ENCODE results near the gene SASH3.

The SASH3 gene

DNA sequence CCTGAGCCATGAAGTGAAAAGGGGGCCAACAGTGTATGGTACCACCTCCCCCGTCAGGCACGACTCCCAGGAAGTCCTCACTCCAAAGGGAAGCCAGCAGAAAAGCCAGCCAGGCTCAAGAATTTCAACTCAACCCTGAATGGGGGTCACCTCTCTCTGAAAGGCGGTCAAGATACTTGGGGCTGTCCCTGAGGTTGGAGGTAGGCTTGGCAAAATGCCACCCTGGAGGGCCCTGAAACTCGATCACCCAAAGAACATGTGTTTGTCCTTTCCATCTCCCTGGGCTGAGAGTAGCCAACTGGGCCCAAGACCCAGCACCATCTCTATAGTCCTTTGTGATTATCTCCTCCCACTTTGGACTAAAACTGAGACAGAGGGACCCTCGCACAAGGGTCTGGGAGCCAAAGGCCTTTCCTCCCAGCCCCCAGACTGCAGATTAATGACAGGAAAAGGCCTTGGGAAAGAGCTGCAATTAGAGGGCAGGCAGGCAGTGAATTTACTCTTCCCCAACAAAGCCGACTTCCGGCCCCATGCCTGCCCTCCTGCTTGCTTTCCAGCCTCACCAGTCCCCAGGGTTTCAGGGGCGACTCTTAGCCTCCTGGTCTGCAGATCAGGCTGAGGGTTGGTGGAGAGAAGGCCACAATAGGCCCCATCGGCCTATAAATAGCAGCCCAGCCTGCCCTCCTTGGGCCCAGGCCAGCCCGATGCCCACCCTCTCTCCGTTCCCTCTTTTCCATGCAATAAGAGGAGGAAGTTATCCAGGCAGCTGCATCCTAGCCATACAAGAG lies 5.6 kb downstream of the SASH3 start:
- no peak for DNase-seq

DNA sequence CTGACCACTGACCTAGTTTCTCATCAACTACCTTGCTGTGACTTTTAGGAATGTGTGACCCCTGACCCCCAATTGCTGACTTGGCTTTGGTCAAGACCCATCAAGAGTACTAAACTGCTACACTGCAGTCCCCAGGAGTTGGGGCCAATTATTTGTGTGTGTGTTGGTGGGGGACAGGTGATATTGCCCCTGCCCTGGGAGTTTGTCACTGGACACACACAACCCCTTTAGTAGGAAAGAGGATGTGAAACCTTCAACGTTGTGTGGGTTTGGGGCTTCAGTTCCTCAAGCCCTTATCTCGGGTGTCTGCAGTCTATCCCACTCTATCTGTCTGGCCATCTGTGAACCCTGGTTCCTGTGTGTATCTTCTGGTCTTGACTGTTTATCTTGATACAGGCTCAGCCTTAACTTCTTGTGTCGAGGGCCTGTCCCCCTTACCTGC lies 6.5 kb downstream of the SASH3 start:
- DNase-seq, result peak; percentile 31 to 57 (median 45)

DNA sequence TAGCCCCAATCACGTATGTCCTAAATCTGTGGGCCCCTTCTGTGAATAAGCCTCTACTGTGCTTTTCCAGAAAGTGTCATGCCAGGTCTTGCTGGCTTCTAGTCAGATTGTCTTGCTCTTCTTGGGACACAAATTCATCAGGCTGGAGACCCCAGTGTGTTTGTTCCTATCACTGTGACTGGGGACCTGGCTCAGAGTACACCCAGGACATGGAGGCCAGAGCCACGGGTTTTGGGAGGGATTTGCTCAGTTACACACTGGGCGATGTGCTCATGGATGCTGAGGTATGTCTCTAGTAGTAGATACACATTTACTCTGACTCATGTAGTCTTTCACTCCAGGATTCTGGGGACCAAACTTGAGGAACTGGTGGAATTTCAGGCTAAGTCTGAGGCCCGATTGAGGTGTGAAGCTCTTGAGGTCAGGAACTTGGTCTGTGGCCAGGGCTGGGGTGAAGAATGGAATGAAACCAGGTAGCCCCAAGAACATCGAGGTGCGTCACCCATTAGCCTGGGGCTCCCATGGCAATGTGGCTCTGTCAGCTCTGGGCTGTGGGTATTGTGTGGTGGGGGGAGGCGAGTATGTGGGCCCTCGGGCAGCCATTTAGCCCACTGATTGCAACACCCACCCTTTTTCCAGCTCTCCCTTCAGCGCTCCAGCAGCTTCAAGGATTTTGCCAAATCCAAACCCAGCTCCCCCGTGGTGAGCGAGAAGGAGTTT lies 7.7 kb downstream of the SASH3 start:
- no peak for DNase-seq

DNA sequence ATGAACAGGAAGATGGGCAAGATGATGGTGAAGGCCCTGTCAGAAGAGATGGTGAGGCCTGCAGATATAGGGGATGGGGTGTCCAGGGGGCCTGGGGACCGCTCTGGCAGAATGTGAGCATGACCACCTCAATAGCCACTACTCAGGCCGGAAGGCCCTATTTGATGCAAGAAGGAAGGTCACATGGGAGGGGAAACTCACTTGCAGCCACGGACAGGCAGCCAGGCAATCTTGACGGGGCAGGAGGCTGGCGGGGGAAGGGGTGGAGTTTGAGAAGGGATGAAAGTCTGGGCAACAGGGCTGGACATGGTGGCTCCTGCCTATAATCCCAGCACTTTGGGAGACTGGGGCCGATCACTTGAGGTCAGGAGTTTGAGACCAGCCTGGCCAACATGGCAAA lies 8.8 kb downstream of the SASH3 start:
- no peak for DNase-seq

DNA sequence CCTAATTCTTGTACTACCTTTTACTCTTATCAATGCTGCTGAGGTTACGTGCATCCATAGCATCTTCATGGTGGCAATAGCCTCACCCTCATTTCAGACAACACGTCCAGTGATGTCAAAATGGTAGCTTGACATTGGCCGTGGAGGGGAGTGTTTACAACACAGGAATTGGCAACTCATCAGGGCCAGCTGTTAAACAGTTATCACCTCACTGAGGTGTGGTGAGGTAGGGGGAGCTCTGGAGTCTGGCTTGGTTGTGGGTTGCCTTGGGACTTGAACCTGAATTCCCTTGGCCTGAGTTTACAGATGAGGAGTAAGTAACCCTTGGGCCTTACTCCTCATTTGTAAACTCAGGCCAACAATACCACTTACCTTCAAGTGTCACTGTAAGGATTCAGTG lies 10.4 kb downstream of the SASH3 start:
- DNase-seq, result no peak

DNA sequence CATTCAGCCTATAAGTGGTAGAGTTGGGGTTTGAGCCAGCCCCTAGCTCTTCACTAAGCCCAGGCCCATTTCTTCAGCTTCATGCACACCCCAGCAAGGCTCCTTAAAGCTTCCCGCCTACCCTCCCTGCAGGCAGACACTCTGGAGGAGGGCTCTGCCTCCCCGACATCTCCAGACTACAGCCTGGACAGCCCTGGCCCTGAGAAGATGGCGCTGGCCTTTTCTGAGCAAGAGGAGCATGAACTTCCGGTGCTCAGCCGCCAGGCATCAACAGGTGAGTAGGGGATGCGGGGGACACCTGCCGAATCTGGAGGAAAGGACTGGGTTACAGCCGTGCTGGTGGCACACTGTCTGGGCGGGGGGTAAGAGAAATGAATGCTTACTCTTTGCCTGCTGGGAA lies 11.1 kb downstream of the SASH3 start:
- no peak for DNase-seq

DNA sequence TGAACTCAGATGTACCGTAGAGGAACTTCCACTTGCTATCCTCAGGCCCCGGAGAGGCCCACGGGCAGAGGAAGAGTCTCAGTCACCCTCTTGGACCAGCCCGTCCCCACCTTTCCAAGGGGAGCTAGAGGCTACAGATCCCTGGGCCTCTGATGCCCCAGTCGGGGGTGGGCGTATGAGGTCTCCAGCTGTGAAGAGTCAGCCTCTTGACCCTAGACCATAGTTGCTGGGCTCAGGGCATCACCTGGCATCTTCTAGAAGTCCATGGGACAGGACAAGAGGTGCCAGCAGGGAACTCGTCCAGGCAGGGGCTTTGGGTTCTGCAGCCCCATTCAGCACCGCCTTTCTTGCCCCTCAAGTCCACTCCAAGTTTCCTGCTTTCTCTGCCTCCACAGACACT lies 11.6 kb downstream of the SASH3 start:
- no peak for DNase-seq

DNA sequence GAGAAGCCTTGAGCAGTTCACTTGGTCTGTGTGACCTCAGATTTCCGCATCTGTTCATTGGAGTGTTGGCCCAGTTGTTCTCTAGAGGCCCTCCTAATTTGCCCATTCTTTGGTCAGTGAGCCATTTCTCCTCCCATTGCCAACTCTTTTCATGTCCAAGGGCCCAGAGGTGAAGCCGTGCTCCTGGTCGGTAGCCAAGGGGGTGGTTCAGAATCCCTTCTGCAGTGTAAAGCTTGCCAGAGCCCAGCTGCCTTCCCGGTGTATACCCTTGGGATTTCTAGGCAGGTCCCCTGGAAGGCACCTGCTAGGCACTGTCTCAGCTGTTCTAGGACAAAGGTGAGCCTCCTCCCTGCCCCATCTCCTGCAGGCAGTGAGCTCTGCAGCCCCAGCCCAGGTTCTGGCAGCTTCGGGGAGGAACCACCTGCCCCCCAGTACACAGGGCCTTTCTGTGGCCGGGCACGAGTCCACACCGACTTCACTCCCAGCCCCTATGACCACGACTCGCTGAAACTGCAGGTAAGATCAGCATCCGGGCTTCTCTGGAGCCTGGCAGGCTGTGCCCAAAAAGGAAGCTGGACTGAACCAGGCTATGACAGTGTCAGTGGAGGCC lies 12.3 kb downstream of the SASH3 start:
- no peak for DNase-seq

DNA sequence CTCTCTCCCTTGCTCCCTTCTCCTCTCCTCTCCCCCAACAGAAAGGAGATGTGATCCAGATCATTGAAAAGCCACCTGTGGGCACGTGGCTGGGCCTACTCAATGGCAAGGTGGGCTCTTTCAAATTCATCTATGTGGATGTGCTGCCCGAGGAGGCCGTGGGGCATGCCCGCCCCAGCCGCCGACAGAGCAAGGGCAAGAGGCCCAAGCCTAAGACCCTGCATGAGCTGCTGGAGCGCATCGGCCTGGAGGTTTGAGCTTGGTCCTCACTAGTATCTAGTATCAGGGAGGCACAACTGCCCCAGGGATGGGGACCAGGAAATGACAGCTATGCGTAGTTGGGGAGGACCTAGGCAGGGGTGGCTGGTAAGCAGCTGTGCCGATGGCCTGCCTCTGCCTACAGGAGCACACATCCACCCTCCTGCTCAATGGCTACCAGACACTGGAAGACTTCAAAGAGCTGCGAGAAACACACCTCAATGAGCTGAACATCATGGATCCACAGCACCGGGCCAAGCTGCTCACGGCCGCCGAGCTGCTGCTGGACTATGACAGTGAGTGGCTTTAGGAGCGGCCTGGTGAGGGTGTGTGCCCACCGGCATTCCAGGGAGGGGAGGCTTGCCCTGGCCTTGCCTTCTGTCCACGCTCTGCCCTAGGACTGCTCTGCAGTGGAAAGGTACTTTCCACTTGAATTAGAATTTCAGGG lies 13.0 kb downstream of the SASH3 start:
- DNase-seq, result no peak

DNA sequence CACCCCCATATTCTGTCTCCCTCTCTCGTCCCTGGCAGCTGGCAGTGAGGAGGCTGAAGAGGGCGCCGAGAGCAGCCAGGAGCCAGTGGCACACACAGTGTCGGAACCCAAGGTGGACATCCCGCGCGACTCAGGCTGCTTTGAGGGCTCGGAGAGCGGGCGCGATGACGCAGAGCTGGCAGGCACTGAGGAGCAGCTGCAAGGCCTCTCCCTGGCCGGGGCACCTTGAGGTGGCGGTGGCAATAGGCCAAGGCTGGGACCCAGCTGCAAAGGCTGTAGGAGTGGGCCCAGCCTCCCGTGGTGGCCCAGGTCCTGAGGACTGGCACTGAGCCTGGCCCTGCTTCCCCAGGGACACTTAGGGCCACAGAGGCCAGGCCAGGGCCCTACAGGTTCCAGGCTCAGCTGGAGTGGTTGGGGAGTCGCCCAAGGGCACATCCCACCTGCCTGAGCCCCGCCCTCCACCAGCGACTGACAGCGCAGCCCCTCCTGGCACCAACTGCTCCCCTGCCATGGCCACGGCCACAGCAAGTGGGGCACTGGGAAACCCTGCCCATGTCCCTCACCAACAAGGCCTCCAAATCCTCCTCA lies 13.9 kb downstream of the SASH3 start:
- DNase-seq, result no peak

DNA sequence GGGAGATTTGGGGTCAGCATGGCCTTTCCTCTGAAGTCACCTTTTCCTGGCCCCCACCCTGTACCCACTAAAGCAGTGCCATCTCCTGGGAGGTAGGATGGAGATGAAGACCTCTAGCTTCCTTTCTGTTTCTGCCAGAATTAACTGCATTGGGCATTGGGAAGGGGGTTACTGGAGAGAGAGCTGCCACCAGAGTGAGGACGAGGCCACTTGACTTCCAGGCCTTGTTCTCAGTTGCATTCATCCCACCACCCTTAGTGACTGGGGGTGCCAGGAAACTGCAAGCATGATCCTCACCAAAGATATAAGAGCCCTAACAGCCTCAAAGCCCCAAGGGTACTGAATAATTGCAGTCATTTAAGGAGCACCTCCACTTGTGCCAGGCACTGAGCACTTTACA lies 15.8 kb downstream of the SASH3 start:
- DNase-seq, result no peak

DNA sequence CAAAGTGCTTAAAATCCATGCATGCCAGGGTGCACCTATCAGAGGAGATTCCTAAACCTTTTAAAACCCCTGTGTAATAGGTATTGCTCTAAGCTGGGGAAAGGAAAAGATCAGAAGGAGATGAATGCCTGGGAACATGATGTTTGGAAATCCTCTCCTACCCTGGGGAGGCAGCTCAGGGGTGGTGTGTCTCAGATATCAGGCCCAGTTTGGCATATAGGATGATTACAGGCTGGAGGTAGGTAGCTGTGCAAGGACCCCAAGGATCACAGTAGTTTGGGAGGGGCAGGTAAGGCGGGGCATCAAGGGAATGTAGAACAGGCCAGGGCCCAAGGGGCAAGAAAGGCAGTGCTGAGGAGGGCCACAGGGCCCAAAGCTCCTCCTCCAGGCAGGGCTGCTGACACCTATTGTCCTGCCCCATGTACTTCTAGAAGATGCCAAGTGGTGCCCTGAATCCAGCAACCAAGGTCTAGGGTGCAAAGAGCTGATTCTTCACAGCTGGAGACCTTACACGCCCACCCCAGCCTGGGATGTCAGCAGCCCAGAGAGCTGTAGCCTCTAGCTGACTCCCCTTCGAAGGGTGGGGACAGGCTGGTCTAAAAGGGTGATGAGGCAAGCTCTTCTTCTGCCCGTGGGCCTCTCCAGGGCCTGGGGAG lies 17.6 kb downstream of the SASH3 start:
- DNase-seq, result no peak

DNA sequence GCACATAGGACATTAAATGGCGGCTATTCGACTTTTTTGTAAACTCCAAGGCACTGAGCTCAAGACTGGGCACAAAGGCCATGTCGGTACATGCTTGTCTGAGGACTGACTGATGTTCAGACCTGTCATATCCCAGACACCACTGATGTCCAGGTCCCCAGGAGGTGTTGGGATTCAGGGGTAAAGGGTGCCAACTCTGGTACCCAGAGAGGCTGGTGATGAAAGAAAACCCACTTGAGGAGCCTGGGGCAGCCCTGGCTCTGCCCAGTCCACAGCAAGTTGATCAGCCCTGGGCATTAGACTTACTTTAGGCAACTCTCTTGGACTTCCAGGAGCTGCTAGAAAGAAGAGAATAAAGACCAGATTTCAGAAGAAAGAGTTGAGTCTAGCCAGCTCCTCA lies 18.7 kb downstream of the SASH3 start:
- no peak for DNase-seq

DNA sequence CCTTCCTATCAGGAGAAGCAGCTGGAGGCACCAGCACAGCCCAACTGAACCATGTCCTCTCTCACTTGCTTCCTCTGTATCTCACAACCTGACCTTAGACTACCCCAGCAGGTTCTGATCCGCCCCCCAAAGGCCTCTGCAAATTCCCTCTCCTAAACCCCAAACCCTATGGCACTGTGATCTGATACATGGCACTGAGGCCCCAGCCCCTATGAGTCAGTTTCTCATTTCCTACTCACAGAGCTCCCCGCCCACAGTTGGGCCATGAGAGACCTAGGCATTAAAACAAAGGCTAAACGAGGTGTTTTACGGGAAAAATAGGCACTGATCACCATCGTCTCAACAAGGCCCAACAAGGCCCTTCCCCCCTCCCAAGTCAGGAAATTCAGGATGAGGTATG lies 19.1 kb downstream of the SASH3 start:
- DNase-seq, result peak; percentile 56 to 61 (median 61)

DNA sequence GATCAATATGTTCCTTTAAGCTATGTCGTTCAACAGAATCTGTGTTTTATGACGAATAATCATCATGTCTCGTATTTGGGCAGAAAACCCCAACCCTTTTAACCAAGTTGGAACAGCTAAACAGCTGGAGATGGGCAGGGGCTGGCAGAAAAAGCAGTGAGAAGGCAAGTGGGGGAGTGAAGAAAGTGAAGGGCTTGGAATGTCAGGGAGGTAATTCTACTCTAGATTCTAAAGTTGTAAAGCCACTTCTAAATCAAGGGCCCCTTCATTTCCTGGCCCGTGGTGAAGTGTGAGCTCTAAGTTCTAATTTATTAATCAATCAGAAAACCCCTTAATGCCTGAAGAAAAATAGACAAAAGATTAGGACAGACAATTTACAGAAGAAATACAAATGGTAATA lies 20.4 kb downstream of the SASH3 start:
- no peak for DNase-seq

DNA sequence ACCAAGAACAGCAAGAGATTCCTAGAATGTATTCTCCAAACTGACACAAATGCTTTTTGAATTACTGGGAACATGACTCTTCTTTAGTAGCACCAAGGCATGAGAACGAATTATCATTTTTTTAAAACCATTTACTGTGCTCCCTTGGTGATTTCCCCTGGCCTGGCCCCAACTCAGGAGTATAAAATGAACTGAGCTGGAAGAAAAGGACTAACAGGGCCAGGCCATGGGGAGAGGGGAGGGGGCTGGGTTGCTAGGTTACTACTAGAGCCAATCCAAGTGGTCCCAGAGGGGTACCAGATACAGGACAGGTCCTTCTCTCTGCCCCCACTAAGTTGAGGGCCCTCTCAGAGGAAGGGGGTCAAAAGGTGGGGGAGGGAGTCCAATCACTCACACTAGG lies 23.1 kb downstream of the SASH3 start:
- no peak for DNase-seq

DNA sequence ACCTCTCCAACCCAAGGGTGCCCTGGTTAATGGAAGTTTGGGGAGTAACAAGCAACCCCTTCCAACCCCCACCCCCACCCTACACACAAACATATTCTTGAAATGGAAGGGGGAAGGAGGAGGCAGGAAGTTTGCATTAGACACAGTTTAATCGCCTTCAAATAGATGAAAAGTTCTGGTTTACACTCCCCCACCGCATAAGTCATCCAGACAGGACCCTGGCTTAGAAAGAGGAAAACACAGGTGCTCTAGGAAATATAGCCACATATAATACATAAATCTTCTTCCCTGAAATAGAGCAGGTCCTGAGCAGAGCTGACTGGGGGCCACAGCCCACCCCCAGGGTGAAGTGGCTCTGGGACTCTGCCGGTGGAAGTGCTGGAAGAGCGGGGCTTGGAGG lies 25.1 kb downstream of the SASH3 start:
- DNase-seq, result no peak

DNA sequence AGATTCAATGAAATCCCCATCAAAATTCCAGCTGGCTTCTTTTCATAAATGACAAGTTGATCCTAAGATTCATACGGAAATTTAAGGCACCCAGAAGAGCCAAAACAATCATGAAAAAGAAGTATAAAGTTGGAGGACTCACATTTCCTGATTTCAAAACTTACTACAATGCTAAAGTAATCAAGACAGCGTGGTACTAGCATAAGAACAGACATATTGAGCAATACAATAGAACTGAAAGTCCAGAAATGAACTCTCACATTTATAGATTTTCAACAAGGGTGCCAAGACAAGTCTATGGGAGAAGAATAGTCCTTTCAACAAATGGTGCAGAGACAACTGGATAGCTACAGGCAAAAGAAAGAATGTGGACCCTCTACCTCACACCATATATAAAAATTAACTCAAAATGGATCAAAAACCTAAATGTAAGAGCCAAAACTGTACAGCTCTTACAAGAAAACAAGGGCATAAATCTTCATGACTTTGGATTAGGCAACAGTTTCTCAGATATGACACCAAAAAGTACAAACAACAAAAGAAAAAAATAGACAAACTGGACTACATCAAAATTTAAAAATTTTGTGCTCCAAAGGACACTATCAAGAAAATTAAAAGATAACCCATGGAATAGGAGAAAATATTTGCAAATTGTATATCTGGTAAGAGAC lies 28.5 kb downstream of the SASH3 start:
- peak in 2 of 3 donors; percentile 58 to 61 for DNase-seq

DNA sequence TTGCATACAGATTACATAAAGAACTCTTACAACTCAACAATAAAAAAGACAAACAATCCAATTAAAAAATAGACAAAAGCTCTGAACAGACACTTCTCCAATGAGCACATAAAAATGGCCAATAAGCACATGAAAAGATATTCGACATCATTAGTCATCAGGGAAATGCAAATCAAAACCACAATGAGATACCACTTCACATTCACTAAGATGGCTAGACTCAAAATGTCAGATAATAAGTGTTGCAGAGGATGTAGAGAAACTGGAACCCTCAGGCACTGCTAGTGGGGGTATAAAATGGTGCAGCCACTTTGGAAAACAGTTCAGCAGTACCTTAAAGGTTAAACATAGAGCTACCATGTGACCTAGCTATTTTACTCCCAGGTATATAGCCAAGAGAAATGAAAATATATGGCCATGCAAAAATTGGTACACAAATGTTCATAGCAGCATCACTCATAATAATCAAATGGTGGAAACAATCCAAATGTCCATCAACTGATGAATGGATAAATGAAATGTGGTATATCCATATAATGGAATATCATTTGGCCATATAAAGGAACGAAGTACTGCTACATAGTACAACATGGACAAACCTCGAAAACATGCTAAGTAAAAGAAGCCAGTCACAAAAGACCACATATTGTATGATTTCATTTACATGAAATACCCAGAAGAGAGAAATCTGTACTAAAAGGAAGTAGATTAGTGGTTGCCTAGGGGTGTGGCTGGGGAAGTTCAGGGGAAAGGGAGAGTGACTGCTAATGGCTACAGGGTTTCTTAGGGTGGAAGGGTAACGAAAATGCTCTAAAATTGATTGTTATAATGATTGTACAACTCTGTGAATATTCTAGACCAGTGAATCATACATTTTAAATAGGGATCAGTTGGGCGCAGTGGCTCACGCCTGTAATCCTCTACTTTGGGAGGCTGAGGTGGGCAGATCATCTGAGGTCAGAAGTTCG lies 29.4 kb downstream of the SASH3 start:
- DNase-seq, result peak; percentile 71 to 80 (median 73)

DNA sequence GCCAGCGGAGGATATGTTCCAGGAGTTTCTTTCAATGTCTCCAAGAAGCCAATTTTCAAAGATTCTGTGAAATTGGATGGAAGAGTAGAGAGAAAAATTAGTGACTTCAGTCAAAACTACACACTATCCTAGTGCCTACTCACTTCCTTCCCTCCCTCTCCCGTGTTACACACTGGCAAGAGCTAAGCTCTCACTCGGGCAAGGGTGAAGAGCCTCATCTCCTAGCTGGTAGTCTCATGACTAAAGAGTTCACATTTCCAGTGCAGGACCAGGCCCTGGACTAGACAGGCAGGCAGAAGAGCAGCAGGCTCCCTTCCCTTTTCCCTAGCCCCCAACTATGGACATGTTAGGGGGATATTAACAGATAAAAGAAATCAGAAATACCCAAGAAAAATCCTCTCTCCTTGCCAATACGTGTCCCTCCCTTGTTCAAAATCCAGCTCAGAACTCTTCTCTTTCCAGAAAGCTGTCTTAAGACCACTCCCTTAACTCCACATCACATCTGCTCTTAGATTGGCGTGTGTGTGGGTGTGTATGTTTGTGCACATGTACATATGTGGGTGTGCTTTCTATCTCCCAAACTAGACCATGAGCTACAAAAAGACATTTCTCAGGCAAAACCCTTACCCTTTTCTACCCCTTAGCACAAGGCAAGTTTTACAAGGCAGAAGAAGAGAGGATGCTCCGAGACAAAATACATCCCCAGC lies 34.1 kb downstream of the SASH3 start:
- DNase-seq, result peak; percentile 26 to 35 (median 29)
